Natural killer cell treated with Interleukin-12 subunit alpha and Interleukin-12 subunit beta and Interleukin-15 and Interleukin-18, amount 100 ng/mL, for 72 hours (primary cell): ENCODE measurements around the gene TMOD4. TPM values are rescaled to one million over a fixed set of nuclear protein-coding genes. Genes with fewer than 3 reads are reported as not detected.
"Not testable (repeated sequence)": the region's sequence is repeated elsewhere in the genome, so short reads cannot be mapped to it uniquely, and the experiment has no call there.

Experiments
- ATAC-seq, 2 donors: fragments of 150-1000 bp; cut with Tn5 transposase in 1 of 2; sonication (Bioruptor Pico), chemical (Tn5 transposase) in 1 of 2; 2 replicates each; pipeline ENCODE4 v1.10.0; 2021
- DNase-seq: peaks from one replicate; pipeline ENCODE4 v3.0.0; 2022; ENCODE audit warnings: low spot score
- H3K27ac Mint-ChIP-seq, 2 donors: 1 replicate in 1 of 2; 2 replicates in 1 of 2; pipeline ENCODE4 v1.8.0; 2022; ENCODE audit warnings: mixed read lengths in 2 of 2, mild to moderate bottlenecking in 1 of 2, moderate library complexity in 1 of 2
- H3K27me3 Mint-ChIP-seq, 2 donors: 1 replicate in 1 of 2; 2 replicates in 1 of 2; pipeline ENCODE4 v1.8.0; 2022; ENCODE audit warnings: mixed read lengths in 2 of 2
- H3K36me3 Mint-ChIP-seq: one replicate; pipeline ENCODE4 v1.8.0; 2022; ENCODE audit warnings: mixed read lengths
- H3K4me1 Mint-ChIP-seq, 2 donors: 1 replicate in 1 of 2; 2 replicates in 1 of 2; pipeline ENCODE4 v1.8.0; 2022; ENCODE audit warnings: low read depth in 2 of 2, mixed read lengths in 2 of 2, mild to moderate bottlenecking in 1 of 2
- H3K4me3 Mint-ChIP-seq: one replicate; pipeline ENCODE4 v1.8.0; 2022; ENCODE audit warnings: mixed read lengths
- H3K9me3 Mint-ChIP-seq: 2 replicates; pipeline ENCODE4 v1.8.0; 2022; ENCODE audit warnings: mixed read lengths
- total RNA-seq, 2 donors: library from RNA; stranded (reverse); gene quantifications; one replicate each; pipeline ENCODE4 v1.2.3, GENCODE V29; 2022

Gene TMOD4
- total RNA-seq, result 1 to 10 TPM; 1.2 to 5.3 TPM

- no peak for DNase-seq
- Mint-ChIP-seq H3K9me3 (no peaks in the 10 kb centered on the region), H3K36me3 (peaks cover 30% of the 10 kb centered on the region), H3K4me3 (no peak within 1 kb of the TSS), H3K27ac (no peak within 1 kb of the TSS), H3K27me3 (no peaks in the 10 kb centered on the region), H3K4me1 (no peaks in the 10 kb centered on the region)
- peak; percentile 39 to 50 for ATAC-seq
Measured at GRCh38 chr1:151175863-151176262, at the start of gene TMOD4. TMOD4 (minus strand) TSS chr1:151175981; CDS start chr1:151174875, 1,106 bp downstream.

GRCh38 chr1:151222130-151222529, 46.3 kb upstream of the TMOD4 start:
- Mint-ChIP-seq H3K27me3 (no peaks in the 10 kb centered on the region), H3K36me3 (no peaks in the 10 kb centered on the region), H3K9me3 (no peaks in the 10 kb centered on the region), H3K4me3 (no peak overlapping the region), H3K27ac (no peak overlapping the region), H3K4me1 (peaks cover 3 to 5% of the 10 kb centered on the region in 2 donors)
- DNase-seq, result no peak
- no peak for ATAC-seq

- Mint-ChIP-seq H3K27ac (no peak overlapping the region), H3K9me3 (no peaks in the 10 kb centered on the region), H3K27me3 (no peaks in the 10 kb centered on the region), H3K36me3 (no peaks in the 10 kb centered on the region), H3K4me1 (peaks cover 3 to 6% of the 10 kb centered on the region in 2 donors), H3K4me3 (no peak overlapping the region)
- no peak for DNase-seq
- ATAC-seq, result no peak
Measured at GRCh38 chr1:151221616-151222015, 45.8 kb upstream of the TMOD4 start.

- H3K4me1 Mint-ChIP-seq, result peaks cover 11 to 15% of the 10 kb centered on the region in 2 donors
- ATAC-seq, result no peak
Measured at GRCh38 chr1:151213560-151213959, 37.8 kb upstream of the TMOD4 start.

GRCh38 chr1:151211972-151212705, 36.4 kb upstream of the TMOD4 start:
- no peaks in the 10 kb centered on the region for H3K27me3 Mint-ChIP-seq
- no peak for ATAC-seq
- H3K9me3 Mint-ChIP-seq, result no peaks in the 10 kb centered on the region
- peaks cover 11 to 15% of the 10 kb centered on the region in 2 donors for H3K4me1 Mint-ChIP-seq
- H3K27ac Mint-ChIP-seq, result peak overlapping the region in 1 of 2 donors; percentile 53
- DNase-seq, result no peak
- no peaks in the 10 kb centered on the region for H3K36me3 Mint-ChIP-seq
- H3K4me3 Mint-ChIP-seq, result no peak overlapping the region

More at GRCh38 chr1:151213560-151213959, 37.8 kb upstream of the TMOD4 start:
- Mint-ChIP-seq H3K4me3 (no peak overlapping the region), H3K27ac (peak overlapping the region in 1 of 2 donors; percentile 17), H3K36me3 (no peaks in the 10 kb centered on the region), H3K9me3 (no peaks in the 10 kb centered on the region), H3K27me3 (no peaks in the 10 kb centered on the region)
- no peak for DNase-seq

- no peaks in the 10 kb centered on the region for H3K36me3 Mint-ChIP-seq
- no peaks in the 10 kb centered on the region for H3K9me3 Mint-ChIP-seq
- no peak for ATAC-seq
- H3K4me3 Mint-ChIP-seq, result no peak overlapping the region
- peaks cover 10 to 12% of the 10 kb centered on the region in 2 donors for H3K4me1 Mint-ChIP-seq
- DNase-seq, result no peak
- peak overlapping the region in 1 of 2 donors; percentile 21 for H3K27ac Mint-ChIP-seq
- H3K27me3 Mint-ChIP-seq, result no peaks in the 10 kb centered on the region
Measured at GRCh38 chr1:151210830-151211229, 35.0 kb upstream of the TMOD4 start.

GRCh38 chr1:151205381-151205965, 29.7 kb upstream of the TMOD4 start:
- H3K9me3 Mint-ChIP-seq, DNase-seq, H3K36me3 Mint-ChIP-seq, ATAC-seq, H3K27ac Mint-ChIP-seq, H3K4me3 Mint-ChIP-seq, H3K27me3 Mint-ChIP-seq, H3K4me1 Mint-ChIP-seq: not testable (repeated sequence)

GRCh38 chr1:151199873-151200581, 24.2 kb upstream of the TMOD4 start:
- H3K27ac Mint-ChIP-seq, result peak overlapping the region; percentile 93 to 99
- H3K36me3 Mint-ChIP-seq, result peaks cover 11% of the 10 kb centered on the region
- H3K4me3 Mint-ChIP-seq, result peak overlapping the region; percentile 100
- ATAC-seq, result no peak
- no peaks in the 10 kb centered on the region for H3K27me3 Mint-ChIP-seq
- no peaks in the 10 kb centered on the region for H3K9me3 Mint-ChIP-seq
- DNase-seq, result no peak
- peaks cover 29 to 31% of the 10 kb centered on the region in 2 donors for H3K4me1 Mint-ChIP-seq

- Mint-ChIP-seq H3K27ac (peak within 1 kb of the TSS; percentile 93 to 99), H3K36me3 (peaks cover 11% of the 10 kb centered on the region), H3K27me3 (peaks cover 0 to 3% of the 10 kb centered on the region in 2 donors), H3K4me3 (peak within 1 kb of the TSS; percentile 100), H3K9me3 (no peaks in the 10 kb centered on the region), H3K4me1 (peaks cover 29 to 31% of the 10 kb centered on the region in 2 donors)
- DNase-seq (peak; percentile 98), ATAC-seq (peak; percentile 98 to 99)
Measured at GRCh38 chr1:151198254-151199127, 22.7 kb upstream of the TMOD4 start, which contains the start of gene PIP5K1A. PIP5K1A (plus strand) TSS chr1:151198552; CDS start chr1:151198997, 445 bp downstream.

- no peak for DNase-seq
- Mint-ChIP-seq H3K27me3 (peaks cover 0 to 3% of the 10 kb centered on the region in 2 donors), H3K4me3 (peak overlapping the region; percentile 100), H3K36me3 (peaks cover 11% of the 10 kb centered on the region), H3K27ac (peak overlapping the region; percentile 93 to 99), H3K9me3 (no peaks in the 10 kb centered on the region), H3K4me1 (peaks cover 29 to 31% of the 10 kb centered on the region in 2 donors)
- no peak for ATAC-seq
Measured at GRCh38 chr1:151197863-151198253, 22.1 kb upstream of the TMOD4 start.

- H3K9me3 Mint-ChIP-seq, result no peaks in the 10 kb centered on the region
- ATAC-seq, result no peak
Measured at GRCh38 chr1:151196292-151196800, 20.6 kb upstream of the TMOD4 start.

GRCh38 chr1:151194894-151195594, 19.3 kb upstream of the TMOD4 start:
- H3K4me3 Mint-ChIP-seq, DNase-seq: not testable (repeated sequence)

More at GRCh38 chr1:151196292-151196800, 20.6 kb upstream of the TMOD4 start:
- H3K4me3 Mint-ChIP-seq, result peak overlapping the region; percentile 53
- H3K36me3 Mint-ChIP-seq, result peaks cover 11% of the 10 kb centered on the region
- H3K27ac Mint-ChIP-seq, result no peak overlapping the region
- H3K4me1 Mint-ChIP-seq, result peaks cover 29 to 31% of the 10 kb centered on the region in 2 donors
- peaks cover 0 to 3% of the 10 kb centered on the region in 2 donors for H3K27me3 Mint-ChIP-seq
- no peak for DNase-seq

More at GRCh38 chr1:151194894-151195594, 19.3 kb upstream of the TMOD4 start:
- not testable (repeated sequence) for H3K27me3 Mint-ChIP-seq, ATAC-seq, H3K27ac Mint-ChIP-seq, H3K9me3 Mint-ChIP-seq
- peaks cover 32 to 36% of the 10 kb centered on the region in 2 donors for H3K4me1 Mint-ChIP-seq
- peaks cover 11% of the 10 kb centered on the region for H3K36me3 Mint-ChIP-seq
